NCI-H1417 treated with DMSO at 0.1 percent for 48 hours (cell line): ENCODE results near the gene UBE2E1.
"Not testable (repeated sequence)": the region's sequence is repeated elsewhere in the genome, so short reads cannot be mapped to it uniquely, and the experiment has no call there.

Experiments
- DNase-seq: peaks from one replicate; lab custom pipeline; 2025; lab: John Stamatoyannopoulos, UW

UBE2E1 gene

DNA sequence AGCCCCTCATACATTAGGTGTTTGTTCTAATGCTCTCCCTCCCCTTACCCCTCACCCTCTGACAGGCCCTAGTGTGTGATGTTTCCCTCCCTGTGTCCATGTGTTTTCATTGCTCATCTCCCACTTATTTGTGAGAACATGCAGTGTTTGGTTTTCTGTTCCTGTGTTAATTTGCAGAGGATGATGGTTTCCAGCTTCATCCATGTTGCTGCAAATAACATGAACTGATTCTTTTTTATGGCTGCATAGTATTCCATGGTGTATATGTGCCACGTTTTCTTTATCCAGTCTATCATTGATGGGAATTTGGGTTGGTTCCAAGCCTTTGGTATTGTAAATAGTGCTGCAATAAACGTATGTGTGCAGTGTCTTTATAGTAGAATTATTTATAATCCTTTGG, 43.7 kb downstream of the UBE2E1 start:
- not testable (repeated sequence) for DNase-seq

DNA sequence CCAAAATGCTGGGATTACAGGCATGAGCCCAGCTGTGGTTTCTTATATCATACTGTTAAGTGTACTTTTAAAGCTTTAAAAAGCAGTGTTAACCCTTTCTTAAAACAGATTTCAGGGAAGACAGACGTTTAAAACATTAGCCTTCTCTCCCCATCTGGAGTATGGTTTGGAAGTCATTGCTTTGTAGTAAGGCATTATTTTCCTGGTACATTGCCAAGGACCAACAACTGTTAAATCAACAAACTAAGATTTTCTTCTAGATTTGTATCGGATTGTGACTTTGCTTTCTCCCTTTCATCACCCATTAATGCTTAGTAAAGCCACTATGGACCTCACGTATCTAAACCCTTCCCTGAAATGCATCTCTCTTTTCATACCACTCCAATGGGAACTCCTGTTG, 50.5 kb downstream of the UBE2E1 start:
- DNase-seq = no peak

DNA sequence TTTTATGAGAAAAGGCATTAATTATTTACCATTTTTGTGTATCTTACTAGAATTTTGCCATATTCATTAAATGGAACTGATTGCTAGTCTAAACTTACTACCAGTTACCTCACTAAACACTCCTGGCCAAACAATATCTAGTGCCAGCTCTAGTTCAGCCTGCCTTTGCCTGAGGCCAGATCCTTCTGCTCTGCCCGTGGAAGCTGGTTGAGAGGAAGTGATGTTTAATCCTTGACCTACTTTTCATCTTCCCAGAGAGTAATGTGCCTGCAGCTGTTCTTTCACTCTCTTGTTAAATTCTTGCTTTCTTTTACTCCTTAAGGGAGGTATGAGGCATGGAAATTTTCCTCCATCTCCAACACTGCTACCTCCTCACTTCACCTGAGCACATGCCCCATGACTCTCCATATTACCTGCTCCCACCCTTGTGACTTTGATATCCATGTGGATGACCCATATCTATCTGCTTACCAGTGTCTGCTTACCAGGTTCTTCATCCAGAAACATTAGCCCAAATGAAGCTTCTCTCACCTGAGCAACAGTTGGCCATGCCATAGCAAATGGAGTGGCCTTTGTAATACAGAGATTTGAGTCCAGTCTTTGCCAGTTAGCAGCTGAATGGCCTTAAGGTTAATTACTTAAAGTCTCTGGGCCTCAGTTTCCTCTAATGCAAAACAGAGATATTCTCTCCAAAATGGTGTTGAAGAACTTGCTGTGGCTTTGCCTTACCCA, 53.4 kb downstream of the UBE2E1 start:
- no peak for DNase-seq

DNA sequence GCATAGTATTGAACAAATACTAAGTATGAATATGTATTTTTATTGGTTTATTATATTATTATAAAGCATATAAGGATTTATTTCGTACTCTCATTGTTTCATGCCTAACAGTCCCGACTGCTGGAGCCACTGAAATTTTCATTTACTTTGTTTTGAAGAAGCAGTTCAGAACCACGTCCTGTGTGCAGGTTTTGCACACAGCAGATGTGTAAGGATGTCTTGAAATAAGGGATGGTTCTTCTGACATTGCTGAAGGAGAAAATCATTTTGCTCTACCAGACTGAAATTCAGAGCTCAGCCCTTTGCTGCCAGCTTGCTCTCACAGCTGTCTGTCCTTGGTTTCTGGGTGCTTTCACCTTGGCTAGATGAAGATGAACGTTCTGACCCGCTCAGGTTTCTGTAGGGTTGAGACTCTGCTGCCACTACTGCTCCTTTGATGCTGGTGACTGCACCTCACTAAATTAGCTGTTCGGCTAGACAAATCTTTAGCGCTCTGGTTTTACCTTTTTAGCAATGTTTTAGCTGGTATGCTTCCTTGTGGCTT, 54.2 kb downstream of the UBE2E1 start:
- no peak for DNase-seq

DNA sequence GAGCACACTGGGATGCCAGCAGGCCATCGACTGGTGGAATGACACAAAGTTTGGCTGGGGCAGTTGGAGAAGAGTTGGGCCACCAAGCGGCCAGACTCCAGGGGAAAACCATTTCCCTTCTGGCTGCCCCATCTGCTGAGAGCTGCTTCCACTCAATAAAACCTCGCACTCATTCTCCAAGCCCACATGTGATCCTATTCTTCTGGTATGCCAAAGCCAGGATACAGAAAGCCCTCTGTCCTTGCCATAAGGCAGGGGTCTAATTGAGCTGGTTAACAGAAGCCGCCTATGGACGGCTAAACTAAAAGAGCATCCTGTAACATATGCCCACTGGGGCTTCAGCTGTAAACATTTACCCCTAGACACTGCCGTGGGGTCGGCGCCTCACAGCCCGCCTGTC, 55.9 kb downstream of the UBE2E1 start:
- no peak for DNase-seq

DNA sequence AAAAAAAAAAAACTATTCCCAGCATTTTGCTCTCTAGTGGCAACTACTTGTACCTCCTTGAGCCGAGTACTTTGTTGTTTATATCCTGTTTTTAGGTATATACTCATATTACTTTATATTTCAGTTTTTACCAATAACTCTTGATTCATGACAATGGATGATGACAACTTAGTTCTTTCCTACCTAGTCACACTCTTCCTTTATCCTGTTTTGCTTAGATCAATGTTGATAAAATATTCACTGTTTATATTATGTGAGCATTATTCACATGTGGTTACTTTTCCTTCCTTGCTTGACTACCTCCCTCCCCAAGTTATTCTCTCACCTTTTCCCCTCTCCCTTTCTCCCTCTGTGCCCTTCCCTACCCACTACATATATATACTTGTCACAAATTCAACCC, 57.3 kb downstream of the UBE2E1 start:
- DNase-seq = no peak

DNA sequence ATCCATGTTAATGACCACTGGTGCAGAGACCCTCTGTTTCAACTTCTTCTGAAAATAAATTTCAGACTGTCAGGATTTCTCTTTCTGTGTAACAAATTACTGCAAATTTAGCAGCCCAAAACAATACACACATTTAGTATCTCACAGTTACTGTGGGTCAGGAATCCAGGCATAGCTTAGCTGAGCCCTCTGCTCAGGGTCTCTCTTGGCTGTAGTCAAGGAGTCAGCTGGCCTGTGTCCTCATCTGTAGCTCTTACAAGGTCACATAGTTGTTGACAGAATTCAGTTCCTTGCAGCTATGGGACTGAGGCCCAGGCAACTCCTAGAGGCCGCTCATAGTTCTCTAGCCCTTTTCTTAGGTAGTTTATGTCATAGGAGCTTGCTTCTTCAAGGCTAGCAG, 59.2 kb downstream of the UBE2E1 start:
- no peak for DNase-seq

DNA sequence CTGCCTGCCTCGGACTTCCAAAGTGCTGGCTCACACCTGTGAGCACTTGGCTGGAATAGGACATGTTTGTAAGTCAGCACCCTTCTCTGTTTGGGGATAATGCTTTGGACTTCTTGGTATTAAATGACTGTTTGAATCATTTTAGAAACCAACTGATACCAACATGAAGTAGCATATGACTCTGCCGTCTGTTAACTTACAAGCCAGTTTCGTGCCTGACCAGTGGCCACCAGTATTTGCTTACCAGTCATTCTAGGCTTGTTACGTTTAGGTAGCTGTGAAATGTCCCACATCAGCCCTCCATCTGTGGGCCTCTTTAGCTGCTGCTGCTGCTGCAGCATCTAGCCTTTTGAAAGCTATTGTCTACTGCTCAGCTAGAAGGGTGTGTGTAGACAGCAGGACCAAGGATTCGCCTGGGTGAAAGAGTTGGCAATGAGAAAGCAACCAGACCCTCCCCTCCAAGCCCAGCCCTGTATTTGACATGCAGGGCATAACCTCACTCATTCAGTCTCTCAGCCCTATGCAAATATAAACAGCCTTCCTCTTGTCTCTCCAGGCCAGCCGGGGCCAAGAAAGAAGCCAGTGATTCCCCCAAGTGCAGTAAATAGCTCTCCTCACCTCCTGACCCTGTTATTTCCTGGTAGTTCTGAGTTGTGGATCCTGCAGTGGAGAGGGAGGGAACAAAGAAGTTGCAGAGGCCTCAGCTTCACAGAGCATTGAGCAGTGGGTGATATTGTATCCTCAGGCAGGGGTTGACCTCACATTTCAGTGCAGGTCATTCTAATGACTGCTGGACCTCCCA, 60.0 kb downstream of the UBE2E1 start:
- DNase-seq = no peak

DNA sequence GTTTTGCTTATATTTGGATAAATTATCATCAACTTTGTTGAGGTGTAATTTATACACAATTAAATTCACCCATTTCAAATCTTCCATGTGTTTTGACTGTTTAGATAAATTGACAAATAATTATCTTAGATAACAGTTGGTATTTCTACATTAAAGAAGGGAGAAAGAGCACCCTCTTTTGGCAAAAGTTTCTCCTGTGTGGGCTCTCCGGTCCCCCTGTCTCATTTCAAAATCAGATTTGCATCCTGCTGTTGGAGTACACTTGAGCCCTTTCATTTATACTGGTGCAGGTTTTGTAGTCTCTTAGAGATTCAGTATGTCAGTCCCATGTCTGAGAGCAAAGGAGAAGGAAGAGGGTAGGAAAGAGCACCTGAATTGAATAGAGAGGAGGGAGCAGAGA, 61.6 kb downstream of the UBE2E1 start:
- DNase-seq = no peak

DNA sequence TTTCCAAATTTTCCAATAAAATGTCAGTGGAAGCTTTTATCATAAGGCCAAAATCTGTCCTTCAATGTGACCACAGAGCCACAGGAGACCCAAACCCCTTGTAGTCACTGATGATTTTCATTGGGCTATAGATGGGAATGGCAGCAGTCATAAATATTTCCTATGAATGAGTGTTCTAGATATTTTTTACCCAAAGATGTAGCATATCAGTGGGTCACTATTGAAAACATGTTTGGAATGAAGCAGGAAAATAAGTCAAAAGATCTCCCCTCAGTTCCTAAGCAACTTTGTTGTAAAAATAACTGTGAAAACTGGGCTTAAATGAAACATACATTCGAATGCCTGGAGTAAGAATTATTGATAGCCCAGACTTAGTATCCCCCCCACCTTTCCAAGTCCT, 62.1 kb downstream of the UBE2E1 start:
- no peak for DNase-seq

DNA sequence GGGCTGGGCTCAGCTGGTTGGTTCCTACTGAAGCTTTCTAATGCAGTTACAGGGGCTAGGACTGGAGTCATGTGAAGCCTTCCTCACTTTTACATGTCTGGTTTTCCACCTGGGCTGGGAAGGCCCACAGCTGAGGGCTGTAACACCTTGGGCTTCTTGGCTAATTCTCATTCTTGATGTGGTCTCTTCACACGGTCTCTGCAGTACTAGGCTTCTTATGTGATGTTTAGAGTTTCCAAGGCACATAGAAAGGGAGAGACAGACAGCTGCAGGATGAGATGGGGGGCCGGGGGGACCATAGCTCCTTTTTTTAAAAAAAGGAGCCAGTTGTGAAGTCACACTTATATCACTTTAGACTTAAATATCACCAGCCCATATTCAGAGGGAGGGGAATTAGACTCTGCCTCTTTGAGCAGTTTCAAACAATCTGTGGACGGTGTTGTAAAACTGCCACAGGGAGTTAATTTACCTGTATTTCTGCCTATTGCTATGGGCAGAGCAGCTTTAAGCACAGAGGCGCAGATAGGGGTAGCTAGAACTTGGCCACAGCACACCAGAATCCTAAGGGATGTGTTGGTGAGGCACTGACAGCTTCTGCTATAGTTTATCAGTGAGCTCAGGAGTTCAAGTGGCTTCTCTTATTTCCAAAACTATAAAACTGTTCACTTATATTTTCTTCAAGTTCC, 64.4 kb downstream of the UBE2E1 start:
- no peak for DNase-seq

DNA sequence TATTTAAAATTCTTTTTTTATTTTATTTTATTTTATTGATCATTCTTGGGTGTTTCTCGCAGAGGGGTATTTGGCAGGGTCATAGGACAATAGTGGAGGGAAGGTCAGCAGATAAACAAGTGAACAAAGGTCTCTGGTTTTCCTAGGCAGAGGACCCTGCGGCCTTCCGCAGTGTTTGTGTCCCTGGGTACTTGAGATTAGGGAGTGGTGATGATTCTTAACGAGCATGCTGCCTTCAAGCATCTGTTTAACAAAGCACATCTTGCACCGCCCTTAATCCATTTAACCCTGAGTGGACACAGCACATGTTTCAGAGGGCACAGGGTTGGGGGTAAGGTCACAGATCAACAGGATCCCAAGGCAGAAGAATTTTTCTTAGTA, 64.9 kb downstream of the UBE2E1 start:
- DNase-seq = not testable (repeated sequence)

DNA sequence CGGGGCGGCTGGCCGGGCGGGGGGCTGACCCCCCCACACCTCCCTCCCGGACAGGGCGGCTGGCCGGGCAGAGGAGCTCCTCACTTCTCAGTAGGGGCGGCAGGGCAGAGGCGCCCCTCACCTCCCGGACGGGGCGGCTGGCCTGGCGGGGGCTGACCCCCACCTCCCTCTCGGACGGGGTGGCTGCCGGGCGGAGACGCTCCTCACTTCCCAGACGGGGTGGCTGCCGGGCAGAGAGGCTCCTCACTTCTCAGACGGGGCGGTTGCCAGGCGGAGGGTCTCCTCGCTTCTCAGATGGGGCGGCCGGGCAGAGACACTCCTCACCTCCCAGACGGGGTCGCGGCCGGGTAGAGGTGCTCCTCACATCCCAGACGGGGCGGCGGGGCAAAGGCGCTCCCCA, 65.6 kb downstream of the UBE2E1 start:
- DNase-seq = not testable (repeated sequence)

DNA sequence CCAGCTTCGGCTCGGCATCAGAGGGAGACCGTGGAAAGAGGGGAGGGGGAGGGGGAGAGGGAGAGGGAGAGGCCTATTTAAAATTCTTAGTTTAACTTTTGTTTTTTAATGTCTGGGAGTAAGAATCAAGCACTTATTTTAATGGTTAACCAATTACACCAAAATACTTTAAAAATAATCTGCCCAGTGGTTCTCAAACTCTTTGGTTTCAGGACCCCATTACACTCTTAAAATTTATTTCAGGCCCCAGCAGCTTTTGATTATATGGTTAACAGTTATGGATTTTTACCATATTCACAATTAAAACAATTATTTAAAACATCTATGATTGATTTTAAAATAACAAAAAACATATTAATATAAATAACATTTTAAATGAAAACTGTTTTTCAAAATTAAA, 66.6 kb downstream of the UBE2E1 start:
- DNase-seq = no peak

DNA sequence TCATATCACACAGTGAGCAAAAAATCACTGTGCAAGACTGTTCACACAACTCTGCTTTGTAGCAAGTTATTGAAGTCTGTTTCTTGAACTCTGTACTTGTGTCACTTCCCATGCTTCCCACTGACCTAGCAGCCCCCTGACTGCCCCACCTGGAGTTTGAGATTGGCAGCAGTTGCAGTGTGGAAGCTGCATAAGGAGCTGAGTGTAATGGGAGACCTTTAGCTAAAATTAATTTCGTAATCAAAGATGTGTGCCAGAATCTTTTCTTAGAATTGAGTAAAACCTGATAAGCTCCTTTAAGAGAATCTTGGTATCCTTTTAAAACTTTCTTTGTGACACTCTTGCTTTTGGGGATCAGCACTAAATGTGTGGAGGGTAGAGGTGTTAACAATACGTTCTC, 68.2 kb downstream of the UBE2E1 start:
- DNase-seq = no peak

DNA sequence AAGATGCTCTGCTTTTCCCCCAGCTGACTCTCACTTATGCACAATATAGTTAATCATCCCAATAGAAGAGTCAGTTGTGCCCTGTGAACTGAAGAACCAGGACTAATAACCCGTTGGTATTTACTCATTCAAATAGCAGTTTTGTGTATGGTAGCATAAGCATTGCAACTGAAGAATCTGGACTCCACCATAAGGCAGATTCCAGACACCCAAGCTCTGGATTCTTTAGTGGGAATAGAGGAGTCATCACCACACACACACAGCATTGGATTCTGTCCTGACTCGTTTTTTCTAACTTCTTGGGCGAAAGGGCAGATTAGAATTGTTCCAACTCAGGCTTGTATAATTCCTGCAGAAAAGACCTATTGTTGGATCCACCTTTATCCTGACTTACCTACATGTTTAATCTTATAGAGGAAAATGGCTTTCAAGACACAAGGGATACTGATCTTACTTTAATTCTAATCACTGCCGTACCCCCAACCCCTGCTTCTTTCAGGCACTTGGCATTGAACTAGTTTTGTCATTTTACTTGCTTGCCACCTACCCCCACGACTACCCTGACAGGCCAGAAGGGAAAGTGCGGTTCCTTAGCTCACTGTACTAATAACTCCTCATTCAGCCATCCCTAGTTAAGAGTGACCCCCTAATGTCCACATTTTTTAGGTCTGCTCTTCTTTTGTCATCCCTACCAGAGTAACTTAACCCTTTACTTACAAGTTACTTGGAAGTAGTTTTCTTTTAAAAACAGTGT, 68.8 kb downstream of the UBE2E1 start:
- no peak for DNase-seq

DNA sequence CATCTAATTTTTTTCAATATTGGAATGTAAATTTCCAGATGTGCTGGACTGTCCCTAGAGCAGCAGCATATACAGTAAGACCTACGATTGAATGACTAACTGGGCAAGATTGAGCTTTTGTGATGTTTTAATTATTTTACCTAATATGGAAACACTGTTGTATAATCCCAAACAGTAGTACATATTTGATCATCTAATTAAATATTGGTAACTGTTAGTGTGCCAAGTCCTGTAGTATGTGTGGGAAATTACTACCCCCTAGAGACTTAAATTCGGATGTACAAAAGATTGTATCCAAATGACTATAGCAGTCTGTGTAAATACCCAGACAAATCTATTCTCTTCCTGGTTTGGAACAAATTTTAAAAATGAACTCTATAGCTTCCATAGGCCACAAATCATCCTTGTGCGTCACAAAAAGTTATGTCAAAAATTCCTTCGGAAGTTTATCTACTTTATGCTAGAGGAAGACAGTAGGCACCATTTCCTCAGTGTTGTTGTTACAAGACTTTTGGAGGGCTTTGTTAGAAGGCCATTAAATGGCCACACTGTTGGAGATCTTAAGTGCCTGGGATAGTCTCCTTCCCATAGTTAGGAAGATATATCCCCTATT, 69.5 kb downstream of the UBE2E1 start:
- DNase-seq = no peak

DNA sequence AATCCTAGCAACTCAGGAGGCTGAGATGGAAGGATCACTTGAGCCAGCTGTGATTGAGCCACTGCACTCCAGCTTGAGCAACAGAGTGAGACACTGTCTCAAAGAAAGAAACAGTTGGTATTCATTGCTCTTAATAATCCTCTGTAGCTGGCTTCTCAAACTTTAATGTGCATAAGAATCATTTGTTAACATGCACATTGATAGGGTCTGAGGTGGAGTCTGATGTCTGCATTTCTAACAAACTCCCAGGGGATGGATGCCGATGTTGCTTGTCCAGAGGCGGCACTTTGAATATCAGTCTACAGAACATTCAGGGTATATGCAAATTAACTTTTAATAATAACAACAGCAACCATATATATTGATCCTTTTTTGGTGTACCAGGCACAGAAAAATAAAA, 71.2 kb downstream of the UBE2E1 start:
- no peak for DNase-seq

DNA sequence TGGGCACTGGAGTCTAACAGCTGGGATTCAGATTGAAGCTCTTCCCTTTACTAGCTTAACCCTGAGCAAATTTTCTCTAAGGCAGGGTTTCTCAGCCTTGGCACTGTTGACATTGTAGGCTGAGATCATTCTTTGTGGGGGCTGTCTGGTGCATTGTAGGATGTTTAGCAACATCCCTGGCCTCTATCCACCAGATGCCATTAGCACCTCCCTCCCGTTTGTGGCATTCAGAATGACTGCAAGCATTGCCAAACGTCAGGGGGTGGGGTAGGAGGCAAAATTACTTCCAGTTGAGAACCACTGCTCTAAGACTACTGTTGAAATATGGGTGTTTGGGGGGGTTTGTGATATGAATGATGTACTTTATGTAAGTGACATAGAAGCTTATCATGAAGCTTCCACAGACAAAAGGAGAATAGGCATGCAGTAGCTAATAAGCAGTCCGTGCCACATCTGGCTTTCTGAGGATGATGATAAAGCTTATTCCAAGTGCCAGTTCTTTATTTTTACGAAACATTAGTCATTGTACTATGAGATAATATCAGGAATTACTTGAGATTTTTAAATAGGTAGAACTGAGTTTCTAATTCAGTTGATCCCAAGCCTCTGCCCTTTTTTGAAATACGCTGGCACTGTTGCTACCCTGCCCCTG, 71.7 kb downstream of the UBE2E1 start:
- no peak for DNase-seq

DNA sequence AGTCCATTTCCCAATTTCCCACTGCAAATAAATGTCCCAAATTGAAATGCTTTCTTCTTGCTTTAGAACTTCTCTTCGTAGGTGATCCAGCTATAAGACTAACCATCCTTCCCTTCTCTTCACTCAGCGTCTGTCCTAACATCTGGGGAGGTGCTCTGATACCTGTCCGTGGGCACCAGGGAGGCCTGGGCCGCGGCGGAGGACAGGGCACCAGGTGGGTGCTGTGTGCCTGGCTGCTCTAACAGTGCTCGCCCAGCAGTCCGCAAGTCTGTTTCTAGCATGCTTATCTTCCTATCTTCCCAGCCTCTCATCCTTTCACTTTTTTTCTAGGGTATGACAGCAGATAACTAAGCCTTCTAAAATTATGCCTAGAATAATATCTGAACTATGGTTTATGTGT, 73.7 kb downstream of the UBE2E1 start:
- DNase-seq = no peak

DNA sequence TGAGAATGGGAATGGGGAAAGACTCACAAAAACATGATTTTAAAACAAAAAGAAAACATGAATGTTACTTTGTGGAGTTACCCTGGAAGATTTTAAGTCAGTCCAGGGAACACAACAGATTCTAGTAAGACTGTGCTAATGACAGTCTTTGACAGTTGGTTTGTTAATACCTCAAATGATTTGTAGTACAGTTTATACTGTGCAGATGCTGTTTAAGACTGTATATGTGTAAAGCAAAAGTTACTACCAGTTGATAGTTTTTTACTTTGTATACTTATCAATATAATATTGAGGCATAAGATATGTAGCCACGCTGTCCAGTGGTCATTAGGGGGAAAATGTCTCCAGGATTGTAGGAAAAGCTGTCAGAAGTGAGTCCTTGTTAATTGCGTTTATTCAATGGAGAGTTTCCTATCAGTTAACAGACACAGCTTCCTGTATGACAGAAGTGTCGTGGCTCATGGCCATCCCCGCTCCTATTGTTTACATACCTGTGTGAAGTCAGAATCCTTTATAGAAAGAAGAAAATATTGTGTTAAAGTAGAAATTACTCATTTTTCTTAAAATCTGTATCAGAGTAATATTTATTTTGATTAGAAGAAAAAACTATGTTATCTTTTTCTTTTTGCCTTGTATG, 75.1 kb downstream of the UBE2E1 start:
- no peak for DNase-seq
